Smooth muscle cell (in vitro differentiated cells): ENCODE measurements around the gene C16orf90. TPM values are rescaled to one million over a fixed set of nuclear protein-coding genes. Genes with fewer than 3 reads are reported as not detected.

Experiments
- DNase-seq: peaks from one replicate; lab custom pipeline; 2025; ENCODE audit not compliant: unreplicated experiment; lab: John Stamatoyannopoulos, UW
- H2AFZ ChIP-seq: fragments of 200-600 bp; sonication (generic); 2 replicates; pipeline ENCODE4 v1.6.0; 2016; ENCODE audit warnings: antibody characterized with exemption, low read depth, mild to moderate bottlenecking
- H3F3A ChIP-seq: fragments of 200-600 bp; sonication (generic); 2 replicates; pipeline ENCODE4 v1.6.0; 2017; ENCODE audit warnings: antibody characterized with exemption, low read depth
- H3K27ac ChIP-seq: fragments of 200-600 bp; sonication (generic); 2 replicates; pipeline ENCODE4 v1.5.1; 2016; ENCODE audit warnings: low read depth, mild to moderate bottlenecking
- H3K27me3 ChIP-seq: fragments of 200-600 bp; sonication (generic); 2 replicates; pipeline ENCODE4 v1.6.1; 2016; ENCODE audit warnings: low read depth, mild to moderate bottlenecking
- H3K36me3 ChIP-seq: fragments of 200-600 bp; sonication (generic); 2 replicates; pipeline ENCODE4 v1.5.1; 2016; ENCODE audit warnings: low read depth
- H3K4me1 ChIP-seq: fragments of 200-600 bp; sonication (generic); 2 replicates; pipeline ENCODE4 v1.5.1; 2016; ENCODE audit warnings: low read depth
- H3K4me2 ChIP-seq: fragments of 200-600 bp; sonication (generic); 2 replicates; pipeline ENCODE4 v1.6.0; 2016; ENCODE audit warnings: mild to moderate bottlenecking
- H3K4me3 ChIP-seq: fragments of 200-600 bp; sonication (generic); 2 replicates; pipeline ENCODE4 v1.5.1; 2016; ENCODE audit warnings: mild to moderate bottlenecking
- H3K79me2 ChIP-seq: fragments of 200-600 bp; sonication (generic); 2 replicates; pipeline ENCODE4 v1.6.0; 2016; ENCODE audit warnings: low read depth, mild to moderate bottlenecking
- H3K9ac ChIP-seq: fragments of 200-600 bp; sonication (generic); 2 replicates; pipeline ENCODE4 v1.6.0; 2016; ENCODE audit warnings: low read depth
- H3K9me3 ChIP-seq: fragments of 200-600 bp; sonication (generic); replicated peaks from 2 replicates; pipeline ENCODE4 v1.5.1; 2016; ENCODE audit warnings: low read depth
- H4K20me1 ChIP-seq: fragments of 200-600 bp; sonication (generic); 2 replicates; pipeline ENCODE4 v1.6.0; 2016; ENCODE audit warnings: low read depth
- WGBS: methylation state at CpG from one replicate; pipeline ENCODE4 v1.1.7; 2016; ENCODE audit warnings: low lambda C conversion rate; 5-methylcytosine and 5-hydroxymethylcytosine counted together
- polyA plus RNA-seq: library from polyadenylated mRNA; unstranded; fragments of >200 nt; fragmentation: Nextera tagmentation; extraction: Ambion mirVana; gene quantifications from 2 replicates; pipeline ENCODE4 v1.2.1, GENCODE V29; 2016
- total RNA-seq: library from RNA; depleted of rRNA; stranded (reverse); fragments of >200 nt; gene quantifications from 2 replicates; pipeline ENCODE4 v1.2.3, GENCODE V29; 2014
- TF ChIP-seq, protein P1 (sequence below): fragments of 200-600 bp; sonication (generic); IDR thresholded peaks from 2 replicates; pipeline ENCODE4 v1.5.1; 2017; ENCODE audit warnings: borderline replicate concordance, mild to moderate bottlenecking, antibody characterized with exemption; ENCODE audit not compliant: insufficient read depth, poor library complexity, severe bottlenecking

Gene C16orf90
- total and polyA plus RNA-seq, 2 experiments from 2014 or later: not detected

DNA sequence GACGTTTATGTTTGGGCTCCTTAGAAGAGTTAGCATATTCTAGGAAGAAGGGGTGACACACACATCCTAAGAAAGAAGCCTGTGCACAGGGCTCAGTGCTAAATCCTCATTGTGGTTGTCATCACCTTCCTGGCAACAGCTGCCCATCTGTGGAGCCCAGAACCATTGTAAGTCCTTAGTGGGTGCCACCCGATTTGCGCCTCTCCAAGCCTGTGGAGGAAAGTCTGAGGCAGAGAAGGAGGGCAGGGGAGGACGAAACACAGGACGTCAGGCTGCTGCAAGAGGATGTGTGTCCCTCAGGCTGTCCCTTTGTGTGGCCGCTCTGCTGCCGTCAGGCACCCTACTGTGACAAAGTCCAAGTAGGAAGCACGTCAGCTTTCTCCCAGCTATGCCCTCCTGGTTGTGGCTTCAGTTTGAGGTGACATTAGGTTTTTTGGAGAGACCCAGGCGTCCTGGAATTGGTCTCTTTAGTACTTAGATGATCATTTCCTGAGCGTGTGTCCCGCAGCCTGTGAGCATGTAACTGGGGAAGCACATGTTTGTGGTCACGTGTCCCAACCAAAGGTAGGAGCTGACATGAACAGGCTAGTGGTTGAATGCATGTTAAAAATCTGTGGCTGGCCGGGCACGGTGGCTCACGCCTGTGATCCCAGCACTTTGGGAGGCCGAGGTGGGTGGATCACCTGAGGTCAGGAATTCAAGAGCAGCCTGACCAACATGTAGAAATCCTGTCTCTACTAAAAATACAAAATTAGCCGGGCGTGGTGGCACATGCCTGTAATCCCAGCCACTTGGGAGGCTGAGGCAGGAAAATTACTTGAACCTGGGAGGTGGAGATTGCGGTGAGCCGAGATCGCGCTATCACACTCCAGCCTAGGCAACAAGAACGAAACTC is 16.2 kb upstream of the C16orf90 start:
- Histone ChIP-seq H3K79me2 (no peaks in the 10 kb centered on the region), H3K4me2 (no peak overlapping the region), H4K20me1 (no peaks in the 10 kb centered on the region), H3K9me3 (no peaks in the 10 kb centered on the region), H3F3A (no peaks in the 10 kb centered on the region), H3K4me1 (no peaks in the 10 kb centered on the region), H3K4me3 (no peak overlapping the region), H3K27me3 (no peaks in the 10 kb centered on the region), H3K36me3 (no peaks in the 10 kb centered on the region), H3K9ac (no peak overlapping the region), H3K27ac (no peak overlapping the region), H2AFZ (no peak overlapping the region)
- DNase-seq: no peak
- 95% methylated on average over 23 of the region's 23 CpGs for WGBS
- TF ChIP-seq, protein P1, sequence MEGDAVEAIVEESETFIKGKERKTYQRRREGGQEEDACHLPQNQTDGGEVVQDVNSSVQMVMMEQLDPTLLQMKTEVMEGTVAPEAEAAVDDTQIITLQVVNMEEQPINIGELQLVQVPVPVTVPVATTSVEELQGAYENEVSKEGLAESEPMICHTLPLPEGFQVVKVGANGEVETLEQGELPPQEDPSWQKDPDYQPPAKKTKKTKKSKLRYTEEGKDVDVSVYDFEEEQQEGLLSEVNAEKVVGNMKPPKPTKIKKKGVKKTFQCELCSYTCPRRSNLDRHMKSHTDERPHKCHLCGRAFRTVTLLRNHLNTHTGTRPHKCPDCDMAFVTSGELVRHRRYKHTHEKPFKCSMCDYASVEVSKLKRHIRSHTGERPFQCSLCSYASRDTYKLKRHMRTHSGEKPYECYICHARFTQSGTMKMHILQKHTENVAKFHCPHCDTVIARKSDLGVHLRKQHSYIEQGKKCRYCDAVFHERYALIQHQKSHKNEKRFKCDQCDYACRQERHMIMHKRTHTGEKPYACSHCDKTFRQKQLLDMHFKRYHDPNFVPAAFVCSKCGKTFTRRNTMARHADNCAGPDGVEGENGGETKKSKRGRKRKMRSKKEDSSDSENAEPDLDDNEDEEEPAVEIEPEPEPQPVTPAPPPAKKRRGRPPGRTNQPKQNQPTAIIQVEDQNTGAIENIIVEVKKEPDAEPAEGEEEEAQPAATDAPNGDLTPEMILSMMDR: no peak

- no peaks in the 10 kb centered on the region for H4K20me1 ChIP-seq
- H3F3A ChIP-seq: no peaks in the 10 kb centered on the region
- 100% methylated on average over 10 of the region's 10 CpGs for WGBS
- H3K4me2 ChIP-seq: no peak overlapping the region
- no peaks in the 10 kb centered on the region for H3K4me1 ChIP-seq
- DNase-seq: no peak
- no peak overlapping the region for H3K27ac ChIP-seq
- H3K36me3 ChIP-seq: no peaks in the 10 kb centered on the region
- H3K79me2 ChIP-seq: no peaks in the 10 kb centered on the region
- H2AFZ ChIP-seq: no peak overlapping the region
- H3K9me3 ChIP-seq: no peaks in the 10 kb centered on the region
- TF ChIP-seq, protein P1: no peak
- H3K4me3 ChIP-seq: no peak overlapping the region
- H3K27me3 ChIP-seq: no peaks in the 10 kb centered on the region
- no peak overlapping the region for H3K9ac ChIP-seq
These were observed 15.1 kb upstream of the C16orf90 start for GRCh38 chr16:3510416-3510815.

DNA sequence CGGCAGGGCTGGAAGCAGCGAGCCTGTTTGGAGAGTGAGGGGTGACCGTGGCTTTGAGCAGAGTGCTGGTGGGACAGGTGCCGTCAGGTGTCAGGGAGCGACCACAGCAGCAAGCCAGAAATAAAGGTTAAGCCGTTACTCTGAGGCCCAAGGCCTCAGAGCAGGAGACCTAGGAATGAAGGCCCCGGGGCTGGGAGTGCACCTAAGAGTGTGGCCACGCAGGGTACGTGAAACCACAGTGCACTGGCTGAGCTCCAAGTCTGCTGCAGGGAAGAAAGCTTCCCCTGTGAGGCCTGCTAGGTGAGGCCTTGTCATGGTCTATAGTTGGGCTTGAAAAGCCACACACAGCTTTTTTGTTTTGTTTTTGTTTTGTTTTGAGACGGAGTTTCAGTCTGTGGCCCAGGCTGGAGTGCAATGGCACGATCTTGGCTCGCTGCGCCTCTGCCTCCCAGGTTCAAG is 14.2 kb upstream of the C16orf90 start:
- TF ChIP-seq, protein P1: no peak
- Histone ChIP-seq H3K9ac (no peak overlapping the region), H3K27me3 (no peaks in the 10 kb centered on the region), H2AFZ (no peak overlapping the region), H3K27ac (no peak overlapping the region), H3K4me2 (no peak overlapping the region), H3K9me3 (no peaks in the 10 kb centered on the region), H4K20me1 (no peaks in the 10 kb centered on the region), H3K4me3 (no peak overlapping the region), H3K36me3 (no peaks in the 10 kb centered on the region), H3K4me1 (no peaks in the 10 kb centered on the region), H3F3A (no peaks in the 10 kb centered on the region), H3K79me2 (no peaks in the 10 kb centered on the region)
- whole genome bisulfite sequencing: 85% methylated on average over 13 of the region's 13 CpGs
- DNase-seq: no peak
